K562 (cell line): ENCODE measurements around the gene NSMCE1. TPM values are rescaled to one million over a fixed set of nuclear protein-coding genes. Genes with fewer than 3 reads are reported as not detected.

Experiments used
- ATF1 ChIP-seq, 2 experiments: fragments of 450-650 bp in 1 of 2; IDR thresholded peaks; 2 replicates each; pipeline ENCODE4 v1.6.1; 2016; ENCODE audit warnings: missing compliant biosample characterization in 1 of 2, missing genetic modification characterization in 1 of 2
- BACH1 ChIP-seq: fragments of 200-800 bp; sonication (Bioruptor generic); IDR thresholded peaks from 2 replicates; pipeline ENCODE4 v1.6.1; 2016; ENCODE audit warnings: missing genetic modification characterization, missing compliant biosample characterization
- BRD9 ChIP-seq: fragments of 450-650 bp; IDR thresholded peaks from 2 replicates; pipeline ENCODE4 v1.6.1; 2018; ENCODE audit warnings: low read depth; ENCODE audit not compliant: partially characterized antibody
- CEBPG ChIP-seq, 3 experiments: fragments of 200-800 bp in 1 of 3; sonication (Bioruptor generic) in 1 of 3; sonication (generic) in 1 of 3; formaldehyde crosslinking in 1 of 3; IDR thresholded peaks in 2 of 3; conservative IDR thresholded peaks in 1 of 3; 2 replicates each; pipeline versions ENCODE4 v1.6.1 to v1.8.0; 2016 to 2022; ENCODE audit warnings: missing compliant biosample characterization in 2 of 3, missing genetic modification characterization in 2 of 3, mild to moderate bottlenecking in 1 of 3, missing genetic modification reagents in 1 of 3
- DMBX1 ChIP-seq: fragments of 250-450 bp; sonication (Bioruptor Pico); IDR thresholded peaks from 2 replicates; pipeline ENCODE4 v1.8.0; 2022; ENCODE audit warnings: inconsistent platforms, mild to moderate bottlenecking, moderate library complexity, borderline replicate concordance
- FOSL1 ChIP-seq: fragments of 200-800 bp; sonication (Bioruptor generic); conservative IDR thresholded peaks from 2 replicates; pipeline ENCODE4 v1.6.1; 2016; ENCODE audit warnings: missing genetic modification characterization, missing compliant biosample characterization
- KAT8 ChIP-seq: fragments of 450-650 bp; IDR thresholded peaks from 2 replicates; pipeline ENCODE4 v1.6.1; 2016; ENCODE audit warnings: low read depth, mild to moderate bottlenecking
- MTA3 ChIP-seq: fragments of 450-650 bp; formaldehyde crosslinking; IDR thresholded peaks from 2 replicates; pipeline ENCODE4 v1.6.1; 2017; ENCODE audit warnings: mild to moderate bottlenecking, borderline replicate concordance
- NBN ChIP-seq: fragments of 450-650 bp; IDR thresholded peaks from 2 replicates; pipeline ENCODE4 v1.6.1; 2016; ENCODE audit warnings: low read depth, mild to moderate bottlenecking
- TAF9B ChIP-seq: fragments of 450-650 bp; IDR thresholded peaks from 2 replicates; pipeline ENCODE4 v1.6.1; 2018; ENCODE audit warnings: mild to moderate bottlenecking; ENCODE audit not compliant: partially characterized antibody
- ZFP1 ChIP-seq: fragments of 450-650 bp; formaldehyde crosslinking; IDR thresholded peaks from 2 replicates; pipeline ENCODE4 v1.4.0; 2020; ENCODE audit warnings: mild to moderate bottlenecking, mixed read lengths
- ZNF766 ChIP-seq: fragments of 200-800 bp; sonication (Bioruptor generic); conservative IDR thresholded peaks from 2 replicates; pipeline ENCODE4 v1.6.1; 2016; ENCODE audit warnings: missing genetic modification characterization, missing compliant biosample characterization
- polyA plus RNA-seq, 8 experiments: library from polyadenylated mRNA; depleted of rRNA in 4 of 8; stranded (reverse) in 5 of 8; unstranded in 3 of 8; fragments of >200 nt; fragmentation: Nextera tagmentation in 2 of 8; fragmentation: Illumina TruSeq in 1 of 8; extraction: Ambion mirVana in 2 of 8; extraction: Trizol in 1 of 8; gene quantifications; 2 replicates each; pipeline versions ENCODE4 v1.2.1 to v1.2.3, GENCODE V29; 2011 to 2014; ENCODE audit warnings: inconsistent platforms in 1 of 8, missing spikeins in 1 of 8
- total RNA-seq, 7 experiments: library from RNA; depleted of rRNA in 6 of 7; stranded (reverse); fragments of >200 nt in 6 of 7; fragmentation: Illumina TruSeq in 2 of 7; extraction: Trizol in 2 of 7; gene quantifications; 2 replicates each; pipeline versions ENCODE4 v1.2.1 to v1.2.3, GENCODE V29; 2011 to 2021; ENCODE audit warnings: low replicate concordance in 1 of 7
- TF ChIP-seq, protein P1 (sequence below), 2 experiments: fragments of 150-350 bp in 1 of 2; IDR thresholded peaks; 2 replicates each; pipeline ENCODE4 v1.6.1; 2012 to 2016; ENCODE audit warnings: low read depth in 2 of 2, low read length in 2 of 2, mild to moderate bottlenecking in 1 of 2, moderate library complexity in 1 of 2
- TF ChIP-seq, protein P2 (sequence below): fragments of 450-650 bp; IDR thresholded peaks from 2 replicates; pipeline ENCODE4 v1.6.1; 2016
- TF ChIP-seq, protein P3 (sequence below): fragments of 450-650 bp; conservative IDR thresholded peaks from 2 replicates; pipeline ENCODE4 v1.6.1; 2016; ENCODE audit warnings: missing genetic modification characterization, low read depth, mild to moderate bottlenecking, missing compliant biosample characterization, moderate library complexity
- TF ChIP-seq, protein P4 (sequence below): fragments of 450-650 bp; IDR thresholded peaks from 2 replicates; pipeline ENCODE4 v1.6.1; 2016; ENCODE audit warnings: missing biosample characterization, missing genetic modification characterization

The NSMCE1 gene
- total and polyA plus RNA-seq, 9 of the 15 experiments (the other 6 are each of a cell fraction or from before 2014, with no cell fraction given): 52.1 to 163 (median 61.5) TPM

DNA sequence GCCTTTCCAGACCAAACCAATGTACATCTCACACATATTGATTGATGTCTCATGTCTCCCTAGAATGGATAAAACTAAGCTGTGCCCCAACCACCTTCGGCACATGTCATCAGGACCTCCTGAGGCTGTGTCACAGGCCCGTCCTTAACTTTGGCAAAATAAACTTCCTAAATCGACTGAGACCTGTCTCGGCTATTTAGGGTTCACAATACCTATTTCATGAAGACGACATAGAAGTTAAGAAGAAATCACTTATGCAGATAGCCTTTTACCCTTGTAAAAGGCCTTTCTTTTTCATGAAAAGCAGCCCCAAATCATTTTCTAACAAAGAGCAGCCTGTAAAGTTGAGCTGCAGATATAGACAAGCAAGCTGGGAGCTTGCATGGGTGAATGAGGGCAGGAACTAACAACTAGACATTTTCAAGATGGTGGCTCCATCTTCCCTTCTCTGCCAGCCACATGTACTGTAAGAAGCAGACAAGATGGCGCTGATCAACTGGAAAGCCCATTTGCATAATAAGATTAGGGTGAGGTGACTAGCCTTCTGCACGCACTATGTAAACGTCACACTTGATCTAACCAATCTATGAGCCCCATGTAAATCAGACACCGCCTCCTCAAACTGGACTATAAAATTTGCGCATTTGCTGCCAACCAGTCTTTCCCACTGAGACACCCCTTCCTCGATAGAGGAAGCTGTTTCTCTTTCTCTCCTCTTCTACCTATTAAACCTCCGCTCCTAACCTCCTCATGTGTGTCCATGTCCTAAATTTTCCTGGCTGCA lies 69.9 kb downstream of the NSMCE1 start (continued):
- peak; percentile 96 for TF ChIP-seq MTA3
- 0 out of 2 replicates have a peak, but pooled peaks have one; percentile 53 for TF ChIP-seq DMBX1 (CRISPR knock-in tag)
- no peak for TF ChIP-seq ATF1 (CRISPR knock-in tag; IDR thresholded peaks at IDR 0.05)
- peak; percentile 89 for TF ChIP-seq ATF1 (tag; IDR thresholded peaks at IDR 0.05)
- TF ChIP-seq, protein P1, sequence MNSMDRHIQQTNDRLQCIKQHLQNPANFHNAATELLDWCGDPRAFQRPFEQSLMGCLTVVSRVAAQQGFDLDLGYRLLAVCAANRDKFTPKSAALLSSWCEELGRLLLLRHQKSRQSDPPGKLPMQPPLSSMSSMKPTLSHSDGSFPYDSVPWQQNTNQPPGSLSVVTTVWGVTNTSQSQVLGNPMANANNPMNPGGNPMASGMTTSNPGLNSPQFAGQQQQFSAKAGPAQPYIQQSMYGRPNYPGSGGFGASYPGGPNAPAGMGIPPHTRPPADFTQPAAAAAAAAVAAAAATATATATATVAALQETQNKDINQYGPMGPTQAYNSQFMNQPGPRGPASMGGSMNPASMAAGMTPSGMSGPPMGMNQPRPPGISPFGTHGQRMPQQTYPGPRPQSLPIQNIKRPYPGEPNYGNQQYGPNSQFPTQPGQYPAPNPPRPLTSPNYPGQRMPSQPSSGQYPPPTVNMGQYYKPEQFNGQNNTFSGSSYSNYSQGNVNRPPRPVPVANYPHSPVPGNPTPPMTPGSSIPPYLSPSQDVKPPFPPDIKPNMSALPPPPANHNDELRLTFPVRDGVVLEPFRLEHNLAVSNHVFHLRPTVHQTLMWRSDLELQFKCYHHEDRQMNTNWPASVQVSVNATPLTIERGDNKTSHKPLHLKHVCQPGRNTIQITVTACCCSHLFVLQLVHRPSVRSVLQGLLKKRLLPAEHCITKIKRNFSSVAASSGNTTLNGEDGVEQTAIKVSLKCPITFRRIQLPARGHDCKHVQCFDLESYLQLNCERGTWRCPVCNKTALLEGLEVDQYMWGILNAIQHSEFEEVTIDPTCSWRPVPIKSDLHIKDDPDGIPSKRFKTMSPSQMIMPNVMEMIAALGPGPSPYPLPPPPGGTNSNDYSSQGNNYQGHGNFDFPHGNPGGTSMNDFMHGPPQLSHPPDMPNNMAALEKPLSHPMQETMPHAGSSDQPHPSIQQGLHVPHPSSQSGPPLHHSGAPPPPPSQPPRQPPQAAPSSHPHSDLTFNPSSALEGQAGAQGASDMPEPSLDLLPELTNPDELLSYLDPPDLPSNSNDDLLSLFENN (IDR thresholded peaks at IDR 0.05; ENCODE audit: low read depth in 2 of 2, low read length in 2 of 2): 0 out of 4 replicates have a peak, but pooled peaks of 1 of the 2 experiments have one; percentile 50
- TF ChIP-seq, protein P2, sequence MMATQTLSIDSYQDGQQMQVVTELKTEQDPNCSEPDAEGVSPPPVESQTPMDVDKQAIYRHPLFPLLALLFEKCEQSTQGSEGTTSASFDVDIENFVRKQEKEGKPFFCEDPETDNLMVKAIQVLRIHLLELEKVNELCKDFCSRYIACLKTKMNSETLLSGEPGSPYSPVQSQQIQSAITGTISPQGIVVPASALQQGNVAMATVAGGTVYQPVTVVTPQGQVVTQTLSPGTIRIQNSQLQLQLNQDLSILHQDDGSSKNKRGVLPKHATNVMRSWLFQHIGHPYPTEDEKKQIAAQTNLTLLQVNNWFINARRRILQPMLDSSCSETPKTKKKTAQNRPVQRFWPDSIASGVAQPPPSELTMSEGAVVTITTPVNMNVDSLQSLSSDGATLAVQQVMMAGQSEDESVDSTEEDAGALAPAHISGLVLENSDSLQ: peak; percentile 60
- TF ChIP-seq, protein P3, sequence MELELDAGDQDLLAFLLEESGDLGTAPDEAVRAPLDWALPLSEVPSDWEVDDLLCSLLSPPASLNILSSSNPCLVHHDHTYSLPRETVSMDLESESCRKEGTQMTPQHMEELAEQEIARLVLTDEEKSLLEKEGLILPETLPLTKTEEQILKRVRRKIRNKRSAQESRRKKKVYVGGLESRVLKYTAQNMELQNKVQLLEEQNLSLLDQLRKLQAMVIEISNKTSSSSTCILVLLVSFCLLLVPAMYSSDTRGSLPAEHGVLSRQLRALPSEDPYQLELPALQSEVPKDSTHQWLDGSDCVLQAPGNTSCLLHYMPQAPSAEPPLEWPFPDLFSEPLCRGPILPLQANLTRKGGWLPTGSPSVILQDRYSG (tag): peak; percentile 65; the same call in 1 of the 2 replicates
- TF ChIP-seq, protein P4, sequence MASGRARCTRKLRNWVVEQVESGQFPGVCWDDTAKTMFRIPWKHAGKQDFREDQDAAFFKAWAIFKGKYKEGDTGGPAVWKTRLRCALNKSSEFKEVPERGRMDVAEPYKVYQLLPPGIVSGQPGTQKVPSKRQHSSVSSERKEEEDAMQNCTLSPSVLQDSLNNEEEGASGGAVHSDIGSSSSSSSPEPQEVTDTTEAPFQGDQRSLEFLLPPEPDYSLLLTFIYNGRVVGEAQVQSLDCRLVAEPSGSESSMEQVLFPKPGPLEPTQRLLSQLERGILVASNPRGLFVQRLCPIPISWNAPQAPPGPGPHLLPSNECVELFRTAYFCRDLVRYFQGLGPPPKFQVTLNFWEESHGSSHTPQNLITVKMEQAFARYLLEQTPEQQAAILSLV (tag): no peak
- peak; percentile 46; the same call in 1 of the 2 replicates for TF ChIP-seq FOSL1 (tag)
- peak; percentile 71; the same call in 1 of the 2 replicates for TF ChIP-seq ZNF766 (CRISPR knock-in tag)
- TF ChIP-seq NBN: 0 out of 2 replicates have a peak, but pooled peaks have one; percentile 46
- TF ChIP-seq CEBPG (CRISPR knock-in tag; IDR thresholded peaks at IDR 0.05): no peak
- TF ChIP-seq CEBPG (tag; conservative IDR thresholded peaks at IDR 0.05 in 1 of 2, IDR thresholded peaks at IDR 0.05 in 1 of 2): 0 out of 4 replicates have a peak, but pooled peaks of 1 of the 2 experiments have one; percentile 7
- no peak for TF ChIP-seq ZFP1 (CRISPR knock-in tag)
- TF ChIP-seq BRD9: peak; percentile 55
- peak; percentile 72 for TF ChIP-seq BACH1 (tag)
- peak; percentile 92 for TF ChIP-seq KAT8
- TF ChIP-seq TAF9B: peak; percentile 62
